HG03354 (cell line): Measurements from ENCODE around the gene ANXA6.
A peak's percentile ranks its signal among the peaks of the same experiment; 100 is the strongest.
"Not testable (repeated sequence)": the region's sequence is repeated elsewhere in the genome, so short reads cannot be mapped to it uniquely, and the experiment has no call there.

Experiments
- ATAC-seq: cut with Tn5 transposase; IDR thresholded peaks from one replicate; pipeline ENCODE4 v1.9.1; 2021; ENCODE audit warnings: mild to moderate bottlenecking; ENCODE audit not compliant: unreplicated experiment, poor library complexity, severe bottlenecking

The ANXA6 gene

GRCh38 chr5:151157426-151158286, at the start of gene ANXA6:
TSS of gene ANXA6 (minus strand) at chr5:151157779. CDS start at chr5:151147901, 9,878 bp downstream.
- ATAC-seq: peak; percentile 48

GRCh38 chr5:151205411-151205810, 47.8 kb upstream of the ANXA6 start:
- no peak for ATAC-seq

GRCh38 chr5:151204051-151204450, 46.5 kb upstream of the ANXA6 start:
- no peak for ATAC-seq

- no peak for ATAC-seq
These were observed 45.0 kb upstream of the ANXA6 start for GRCh38 chr5:151202381-151203139.

GRCh38 chr5:151200913-151201595, 43.5 kb upstream of the ANXA6 start:
- ATAC-seq: no peak

- no peak for ATAC-seq
These were observed 42.1 kb upstream of the ANXA6 start for GRCh38 chr5:151199581-151200185.

GRCh38 chr5:151198861-151199260, 41.3 kb upstream of the ANXA6 start:
- ATAC-seq: no peak

- not testable (repeated sequence) for ATAC-seq
These were observed 39.7 kb upstream of the ANXA6 start for GRCh38 chr5:151197291-151197600.

GRCh38 chr5:151196556-151197290, 39.1 kb upstream of the ANXA6 start:
- peak; percentile 91 for ATAC-seq

GRCh38 chr5:151195622-151196021, 38.0 kb upstream of the ANXA6 start:
- no peak for ATAC-seq

- no peak for ATAC-seq
These were observed 35.0 kb upstream of the ANXA6 start for GRCh38 chr5:151192626-151193025.

- ATAC-seq: no peak
These were observed 34.1 kb upstream of the ANXA6 start for GRCh38 chr5:151191661-151192060.

- ATAC-seq: no peak
These were observed 31.6 kb upstream of the ANXA6 start for GRCh38 chr5:151189151-151189550.

- no peak for ATAC-seq
These were observed 29.0 kb upstream of the ANXA6 start for GRCh38 chr5:151186538-151186937.

GRCh38 chr5:151186052-151186451, 28.5 kb upstream of the ANXA6 start:
- ATAC-seq: no peak

GRCh38 chr5:151184316-151185042, 26.9 kb upstream of the ANXA6 start:
- ATAC-seq: no peak

GRCh38 chr5:151183456-151184245, 26.1 kb upstream of the ANXA6 start:
- no peak for ATAC-seq

GRCh38 chr5:151182976-151183375, 25.4 kb upstream of the ANXA6 start:
- no peak for ATAC-seq
